Mucosa of descending colon (tissue), 3 donors: Measurements from ENCODE around the gene GET3. TPM values are rescaled to one million over a fixed set of nuclear protein-coding genes. Genes with fewer than 3 reads are reported as not detected.
"Not testable (repeated sequence)": the region's sequence is repeated elsewhere in the genome, so short reads cannot be mapped to it uniquely, and the experiment has no call there.

ENCODE experiments used
- ATAC-seq: fragments of 200-7000 bp; cut with Tn5 transposase; one replicate; pipeline ENCODE4 v1.9.1; 2020; ENCODE audit warnings: mild to moderate bottlenecking, moderate library complexity
- DNase-seq, 3 donors: peaks; one replicate each; pipeline ENCODE4 v3.0.0-alpha.2; 2020
- H3K36me3 ChIP-seq: fragments of 200-600 bp; one replicate; pipeline ENCODE4 v1.8.0; 2021; ENCODE audit warnings: low read depth, mild to moderate bottlenecking
- H3K4me1 ChIP-seq: fragments of 200-600 bp; one replicate; pipeline ENCODE4 v1.8.0; 2021; ENCODE audit warnings: low read depth, mild to moderate bottlenecking
- H3K4me3 ChIP-seq: fragments of 200-600 bp; one replicate; pipeline ENCODE4 v1.8.0; 2021; ENCODE audit warnings: mild to moderate bottlenecking
- H3K9me3 ChIP-seq: fragments of 200-600 bp; one replicate; pipeline ENCODE4 v1.8.0; 2021; ENCODE audit warnings: mild to moderate bottlenecking
- intact Hi-C, 2 donors: fragments of 100-400 bp; cut with DNase I in 1 of 2; cut with micrococcal nuclease in 1 of 2; formaldehyde crosslinking; loops; one replicate each; pipeline versions ENCODE4 v1.11.0 to v1.11.1; 2022; cut with DNase I, micrococcal nuclease
- total RNA-seq, 3 donors: library from RNA; stranded (reverse); fragmentation: NEBNext Ultra II Directional in 2 of 3; extraction: Animal tissue kit (Norgen Biotek cat#: 25700) in 2 of 3; gene quantifications; one replicate each; pipeline versions ENCODE4 v1.2.1 to v1.2.4, GENCODE V29; 2021 to 2023
- TF ChIP-seq, protein P1 (sequence below): fragments of 200-600 bp; IDR thresholded peaks from one replicate; pipeline ENCODE4 v1.8.0; 2022; ENCODE audit warnings: antibody characterized with exemption, mild to moderate bottlenecking
- donor health status: DM: no; HTN: no; CAD: no; lungs with moderate emphysema.
- donor health status: DM: no; HTN: no; CAD: no.
- donor health status: DM: no; HTN: yes; CAD: no.

The GET3 gene
- total RNA-seq, 3 donors from 2014 or later = 44.8 to 70.5 (median 50.0) TPM

- TF ChIP-seq, protein P1, sequence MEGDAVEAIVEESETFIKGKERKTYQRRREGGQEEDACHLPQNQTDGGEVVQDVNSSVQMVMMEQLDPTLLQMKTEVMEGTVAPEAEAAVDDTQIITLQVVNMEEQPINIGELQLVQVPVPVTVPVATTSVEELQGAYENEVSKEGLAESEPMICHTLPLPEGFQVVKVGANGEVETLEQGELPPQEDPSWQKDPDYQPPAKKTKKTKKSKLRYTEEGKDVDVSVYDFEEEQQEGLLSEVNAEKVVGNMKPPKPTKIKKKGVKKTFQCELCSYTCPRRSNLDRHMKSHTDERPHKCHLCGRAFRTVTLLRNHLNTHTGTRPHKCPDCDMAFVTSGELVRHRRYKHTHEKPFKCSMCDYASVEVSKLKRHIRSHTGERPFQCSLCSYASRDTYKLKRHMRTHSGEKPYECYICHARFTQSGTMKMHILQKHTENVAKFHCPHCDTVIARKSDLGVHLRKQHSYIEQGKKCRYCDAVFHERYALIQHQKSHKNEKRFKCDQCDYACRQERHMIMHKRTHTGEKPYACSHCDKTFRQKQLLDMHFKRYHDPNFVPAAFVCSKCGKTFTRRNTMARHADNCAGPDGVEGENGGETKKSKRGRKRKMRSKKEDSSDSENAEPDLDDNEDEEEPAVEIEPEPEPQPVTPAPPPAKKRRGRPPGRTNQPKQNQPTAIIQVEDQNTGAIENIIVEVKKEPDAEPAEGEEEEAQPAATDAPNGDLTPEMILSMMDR = no peak
- Histone ChIP-seq H3K9me3 (no peaks in the 10 kb centered on the region), H3K36me3 (no peaks in the 10 kb centered on the region), H3K4me1 (peaks cover 12% of the 10 kb centered on the region), H3K4me3 (no peak overlapping the region)
- DNase-seq (no peak), ATAC-seq (no peak)
- intact Hi-C loops = no loop called here
Observed at GRCh38 chr19:12695096-12695495, 42.2 kb upstream of the GET3 start.

DNA sequence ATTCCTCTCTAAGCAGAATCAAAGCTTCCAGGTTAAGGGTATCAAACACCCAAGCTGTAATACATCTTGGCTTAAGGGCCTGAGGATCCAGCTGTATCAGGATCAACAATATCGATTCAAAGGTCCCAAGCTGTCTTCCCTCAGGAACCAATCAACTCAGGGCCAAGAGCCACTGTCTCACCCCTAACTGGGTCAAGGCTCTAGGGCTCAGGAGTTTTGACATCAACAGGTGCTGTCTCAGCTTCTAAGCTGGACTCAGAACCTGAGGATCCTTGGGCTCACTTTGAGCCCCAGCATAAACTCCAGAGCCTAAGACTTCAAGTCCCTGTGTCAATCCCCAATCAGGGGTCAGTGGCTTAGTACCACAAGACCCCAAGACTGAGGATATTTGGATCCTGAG, 41.8 kb upstream of the GET3 start:
- TF ChIP-seq, protein P1 = no peak
- Histone ChIP-seq H3K9me3 (no peaks in the 10 kb centered on the region), H3K36me3 (no peaks in the 10 kb centered on the region), H3K4me3 (no peak overlapping the region), H3K4me1 (peaks cover 12% of the 10 kb centered on the region)
- ATAC-seq = no peak
- DNase-seq = no peak
- intact Hi-C loops = no loop called here

DNA sequence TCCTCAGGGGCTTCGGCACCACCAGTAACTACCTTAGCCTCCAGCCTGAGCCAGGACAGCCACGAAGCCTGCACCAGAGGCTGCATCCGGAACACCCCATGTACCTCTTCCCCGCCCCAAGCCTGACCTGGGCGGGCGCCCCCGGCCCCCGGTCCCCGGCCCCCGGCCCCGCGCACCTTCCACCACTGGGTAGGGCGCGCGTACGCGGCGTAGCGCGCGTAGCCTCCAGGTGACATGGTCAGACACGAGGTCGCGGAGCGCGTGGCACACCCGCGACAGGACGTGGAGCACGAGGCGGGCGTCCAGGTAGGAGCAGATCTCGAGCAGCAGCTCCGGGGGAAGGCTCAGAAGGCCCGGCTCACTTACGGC, 41.3 kb upstream of the GET3 start:
- Histone ChIP-seq H3K4me1 (peaks cover 12% of the 10 kb centered on the region), H3K36me3 (no peaks in the 10 kb centered on the region), H3K9me3 (no peaks in the 10 kb centered on the region), H3K4me3 (peak overlapping the region; percentile 65)
- ATAC-seq (peak; percentile 49), DNase-seq (no peak)
- TF ChIP-seq, protein P1 = no peak
- intact Hi-C loops = no loop called here

DNA sequence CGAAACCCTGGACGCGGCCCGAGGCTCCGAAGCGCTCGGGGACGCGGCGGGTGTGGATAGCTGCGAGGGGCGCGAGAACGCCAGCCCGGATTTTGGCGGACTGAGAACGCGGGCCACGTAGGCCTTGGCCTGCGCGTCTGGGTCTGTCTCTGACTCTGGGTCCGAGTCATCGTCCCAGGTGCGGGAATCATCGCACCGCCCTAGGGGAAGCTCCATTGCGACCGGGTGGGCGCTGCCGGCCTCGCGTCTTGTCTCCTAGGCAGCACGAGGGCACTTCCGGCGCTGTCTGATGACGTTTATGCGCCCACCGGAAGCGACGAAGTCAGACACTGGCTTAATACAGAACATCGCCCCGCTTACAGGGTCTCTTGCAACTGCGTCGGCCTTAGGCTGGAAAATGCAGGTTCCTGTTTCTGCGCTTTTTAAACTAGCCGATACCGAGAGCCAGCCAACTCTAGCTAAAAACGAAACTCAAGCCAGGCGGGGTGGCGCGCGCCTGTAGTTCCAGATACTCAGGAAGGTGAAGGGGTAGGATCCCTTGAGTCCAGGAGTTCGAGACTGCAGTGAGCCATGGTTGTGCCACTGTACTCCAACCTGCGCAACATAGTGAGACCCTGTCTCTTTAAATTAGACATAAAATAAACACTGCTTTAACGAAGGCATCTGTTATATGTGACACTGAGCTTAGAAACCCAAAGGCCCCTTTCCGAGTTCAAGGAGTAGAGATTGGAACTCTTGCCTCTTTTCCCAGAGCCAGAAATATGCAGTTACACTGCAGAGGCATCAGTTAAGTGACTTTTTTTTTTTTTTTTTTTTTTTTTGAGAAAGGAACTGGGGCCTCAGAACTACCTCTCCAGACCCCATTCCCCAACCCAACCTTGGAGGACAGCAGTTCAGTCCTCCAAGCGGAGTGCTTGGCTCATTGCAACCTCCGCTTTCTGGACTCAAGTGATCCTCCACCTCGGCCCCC, 40.6 kb upstream of the GET3 start, which contains the start of gene FBXW9:
FBXW9 (minus strand) TSS at position 266 of the 970 bp plus-strand sequence; CDS start at position 216, 50 bp downstream.
- no peaks in the 10 kb centered on the region for H3K9me3 ChIP-seq
- TF ChIP-seq, protein P1 = no peak
- intact Hi-C loops = no loop called here
- peaks cover 12% of the 10 kb centered on the region for H3K4me1 ChIP-seq
- peak within 1 kb of the TSS; percentile 65 for H3K4me3 ChIP-seq
- ATAC-seq (peak; percentile 97), DNase-seq (peak; percentile 96 to 99 (median 97))
- no peaks in the 10 kb centered on the region for H3K36me3 ChIP-seq

DNA sequence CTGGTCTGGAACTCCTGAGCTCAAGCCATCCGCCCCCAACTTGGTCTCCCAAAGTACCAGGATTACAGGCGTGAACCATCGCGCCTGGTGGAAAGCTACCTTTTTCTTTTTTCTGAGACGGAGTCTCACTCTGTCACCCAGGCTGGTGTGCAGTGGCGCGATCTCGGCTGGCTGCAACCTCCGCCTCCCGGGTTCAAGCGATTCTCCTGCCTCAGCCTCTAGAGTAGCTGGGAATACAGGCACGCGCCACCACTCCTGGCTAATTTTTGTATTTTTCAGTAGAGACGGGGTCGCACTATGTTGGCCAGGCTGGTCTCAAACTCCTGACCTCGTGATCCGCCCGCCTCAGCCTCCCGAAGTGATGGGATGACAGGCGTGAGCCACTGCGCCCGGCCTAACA, 39.9 kb upstream of the GET3 start:
- H3K9me3 ChIP-seq, H3K4me3 ChIP-seq, intact Hi-C loops, DNase-seq, ATAC-seq, H3K36me3 ChIP-seq: not testable (repeated sequence)
- peaks cover 12% of the 10 kb centered on the region for H3K4me1 ChIP-seq

DNA sequence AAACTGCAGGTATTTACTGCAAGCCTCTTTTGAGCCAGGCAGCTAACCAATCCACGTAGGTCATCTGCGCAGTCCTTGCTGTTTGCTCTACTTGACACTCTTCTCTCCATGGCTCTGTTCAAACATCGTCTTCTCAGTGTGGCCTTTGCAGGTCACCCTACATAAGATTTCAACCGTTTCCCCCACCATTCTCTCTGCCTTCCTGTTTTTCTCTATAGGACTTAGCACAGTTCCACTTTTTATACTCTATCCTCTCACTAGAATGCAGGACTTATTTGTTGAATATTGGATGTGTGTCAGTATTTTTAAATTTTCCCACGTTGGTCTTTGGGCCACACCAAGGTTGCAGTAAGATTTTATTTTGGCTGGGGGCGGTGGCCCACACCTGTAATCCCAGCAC, 39.2 kb upstream of the GET3 start:
- TF ChIP-seq, protein P1 = no peak

More for the DNA sequence above, 39.2 kb upstream of the GET3 start:
- peaks cover 12% of the 10 kb centered on the region for H3K4me1 ChIP-seq
- ATAC-seq (no peak), DNase-seq (no peak)
- H3K4me3 ChIP-seq = no peak overlapping the region
- H3K36me3 ChIP-seq = peaks cover 8% of the 10 kb centered on the region
- intact Hi-C loops = no loop called here
- H3K9me3 ChIP-seq = no peaks in the 10 kb centered on the region
